Kasumi-1 (cell line): ENCODE measurements around the gene MACC1.
"Not testable (repeated sequence)": the region's sequence is repeated elsewhere in the genome, so short reads cannot be mapped to it uniquely, and the experiment has no call there.

ENCODE experiments used
- DNase-seq, 2 experiments: peaks; one replicate each; lab custom pipeline; 2025; lab: John Stamatoyannopoulos, UW

Gene MACC1

DNA sequence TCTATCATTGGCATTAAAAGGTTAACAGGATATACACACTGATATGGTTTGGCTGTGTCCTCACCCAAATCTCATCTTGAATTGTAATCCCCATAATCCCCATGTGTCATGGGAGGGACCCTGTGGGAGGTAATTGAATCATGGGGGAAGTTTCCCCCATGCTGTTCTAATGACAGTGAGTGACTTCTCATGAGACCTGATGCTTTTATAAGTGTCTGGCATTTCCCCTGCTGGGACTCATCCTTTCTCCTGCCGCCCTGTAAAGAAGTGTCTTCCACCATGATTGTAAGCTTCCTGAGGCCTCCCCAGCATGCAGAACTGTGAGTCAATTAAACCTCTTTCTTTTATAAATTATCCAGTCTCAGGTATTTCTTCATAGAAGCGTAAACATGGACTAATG, 9.4 kb downstream of the MACC1 start:
- not testable (repeated sequence) for DNase-seq

GRCh38 chr7:20206104-20206896, 10.9 kb downstream of the MACC1 start:
- no peak for DNase-seq

DNA sequence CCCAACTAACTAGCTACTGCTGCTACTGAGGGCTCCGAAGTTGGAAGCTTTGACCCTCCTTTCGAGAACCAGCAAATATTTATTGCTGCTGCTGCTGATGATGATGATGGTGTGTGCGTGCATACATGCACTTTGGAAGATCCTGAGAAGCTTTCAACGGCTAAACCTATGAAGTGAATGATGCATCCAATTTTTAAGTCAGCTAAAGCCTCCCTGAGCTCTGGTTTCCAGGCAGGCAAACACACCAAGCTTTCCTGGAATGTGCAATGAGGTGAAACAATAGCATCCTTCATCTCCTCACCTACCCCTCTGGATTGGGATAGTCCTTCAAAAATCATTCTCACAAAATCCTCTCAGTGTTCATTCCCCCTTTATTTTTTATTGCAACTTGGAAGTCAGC, 13.9 kb downstream of the MACC1 start:
- DNase-seq = no peak

- no peak for DNase-seq
Observed at GRCh38 chr7:20201380-20201779, 15.8 kb downstream of the MACC1 start.

GRCh38 chr7:20200971-20201370, 16.2 kb downstream of the MACC1 start:
- DNase-seq = no peak

- DNase-seq = no peak
Observed at GRCh38 chr7:20200361-20200760, 16.8 kb downstream of the MACC1 start.

- DNase-seq = peak; percentile 83 to 85
Observed at GRCh38 chr7:20199015-20199737, 18.0 kb downstream of the MACC1 start.

GRCh38 chr7:20198260-20198659, 18.9 kb downstream of the MACC1 start:
- DNase-seq = no peak

DNA sequence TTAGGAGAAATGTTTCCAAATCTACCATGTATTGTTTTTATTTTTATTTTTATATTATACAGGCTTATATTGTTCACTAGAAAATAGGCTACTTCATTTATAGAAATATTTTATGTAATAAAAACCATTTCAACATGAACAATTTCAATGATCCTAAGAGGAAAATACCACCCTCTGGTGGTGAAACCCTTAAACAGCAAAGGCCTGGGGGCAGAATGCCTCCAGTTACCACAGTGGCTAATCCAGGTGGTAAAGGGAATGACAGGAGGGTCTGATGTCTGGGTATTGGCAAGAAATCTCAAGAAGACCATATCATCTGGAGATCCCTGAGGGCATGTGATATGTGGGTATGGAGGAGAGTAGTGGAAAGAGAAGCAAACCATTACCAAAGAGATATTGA, 19.3 kb downstream of the MACC1 start:
- DNase-seq = no peak

DNA sequence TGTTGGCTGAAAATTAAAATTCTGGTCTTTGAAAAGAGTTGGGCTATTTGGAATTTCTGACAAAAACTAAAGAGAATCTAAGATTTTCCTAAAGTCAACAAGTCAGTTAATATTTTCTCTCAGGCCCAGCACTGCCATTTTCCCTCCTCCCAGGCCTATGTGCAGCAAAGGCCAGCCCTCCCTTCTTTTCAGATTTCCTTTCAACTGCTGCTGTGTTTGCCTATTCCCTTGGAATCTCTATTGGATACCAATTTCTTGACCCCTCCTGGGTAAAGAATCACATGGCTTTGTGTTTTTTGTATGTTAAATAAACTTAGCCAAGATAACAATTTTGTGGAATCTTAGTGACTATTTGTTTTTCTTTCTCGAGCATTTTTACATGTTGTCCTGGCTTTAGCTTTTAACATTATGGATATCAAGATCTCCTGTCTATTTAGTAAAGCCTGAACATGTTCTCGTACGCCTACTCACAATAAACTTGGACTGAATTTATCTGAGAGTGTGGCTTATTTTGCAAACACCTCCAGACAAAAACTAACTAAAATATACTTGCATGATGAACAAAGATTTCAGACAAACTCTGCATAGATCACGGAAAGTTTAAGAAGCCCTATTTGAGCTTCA, 19.9 kb downstream of the MACC1 start:
- no peak for DNase-seq

- no peak for DNase-seq
Observed at GRCh38 chr7:20194343-20194995, 22.7 kb downstream of the MACC1 start.

GRCh38 chr7:20193873-20194272, 23.3 kb downstream of the MACC1 start:
- DNase-seq = no peak

DNA sequence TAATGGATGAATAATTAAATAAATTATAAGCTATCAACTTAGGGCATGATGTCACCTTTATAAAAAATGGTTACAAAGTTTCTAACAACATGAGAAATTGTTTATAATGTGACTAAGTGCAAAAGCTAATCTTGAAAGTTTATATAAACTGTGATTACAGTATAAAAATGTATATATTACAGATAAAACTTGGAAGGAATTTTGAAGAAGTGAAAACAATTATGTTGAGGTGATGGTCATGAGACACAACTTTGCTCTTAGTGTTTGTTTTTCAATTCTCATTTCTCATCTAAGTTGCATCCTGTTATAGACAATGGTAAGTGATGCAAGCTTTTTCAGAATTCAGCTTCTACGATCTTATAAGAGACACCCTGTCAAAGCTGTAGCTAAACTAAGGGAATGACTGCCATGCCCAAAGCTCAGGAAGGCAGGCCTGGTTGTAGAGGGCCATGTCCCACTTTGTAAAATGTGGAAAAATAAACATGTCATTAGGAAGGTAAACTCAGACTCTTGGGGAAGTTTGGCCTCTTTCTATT, 23.9 kb downstream of the MACC1 start:
- no peak for DNase-seq

- DNase-seq = no peak
Observed at GRCh38 chr7:20191391-20191869, 25.8 kb downstream of the MACC1 start.

- no peak for DNase-seq
Observed at GRCh38 chr7:20190560-20191390, 26.4 kb downstream of the MACC1 start.

DNA sequence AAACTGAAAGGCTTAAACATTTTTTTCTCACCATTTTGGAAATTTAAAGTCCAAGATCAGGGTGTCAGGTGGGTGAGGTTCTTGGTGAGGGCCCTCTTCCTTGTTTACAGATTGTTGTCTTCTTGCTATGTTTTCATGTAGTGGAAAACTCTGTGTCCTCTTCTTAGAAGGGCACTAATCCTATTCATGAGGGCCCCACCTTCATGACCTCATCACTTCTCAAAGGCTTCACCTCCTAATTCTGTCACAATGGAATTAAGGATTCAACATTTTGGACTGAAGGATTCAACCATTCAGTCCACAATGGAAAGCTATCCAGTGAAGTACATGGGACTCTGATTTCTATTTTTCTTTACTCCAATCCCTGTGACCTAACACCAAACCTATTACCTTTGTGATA, 27.3 kb downstream of the MACC1 start:
- no peak for DNase-seq

GRCh38 chr7:20188567-20188966, 28.6 kb downstream of the MACC1 start:
- no peak for DNase-seq

- peak in 1 of 2 experiments; percentile 1 for DNase-seq
Observed at GRCh38 chr7:20187850-20188249, 29.3 kb downstream of the MACC1 start.

GRCh38 chr7:20185988-20186387, 31.2 kb downstream of the MACC1 start:
- DNase-seq = no peak

- no peak for DNase-seq
Observed at GRCh38 chr7:20183086-20183485, 34.1 kb downstream of the MACC1 start.

DNA sequence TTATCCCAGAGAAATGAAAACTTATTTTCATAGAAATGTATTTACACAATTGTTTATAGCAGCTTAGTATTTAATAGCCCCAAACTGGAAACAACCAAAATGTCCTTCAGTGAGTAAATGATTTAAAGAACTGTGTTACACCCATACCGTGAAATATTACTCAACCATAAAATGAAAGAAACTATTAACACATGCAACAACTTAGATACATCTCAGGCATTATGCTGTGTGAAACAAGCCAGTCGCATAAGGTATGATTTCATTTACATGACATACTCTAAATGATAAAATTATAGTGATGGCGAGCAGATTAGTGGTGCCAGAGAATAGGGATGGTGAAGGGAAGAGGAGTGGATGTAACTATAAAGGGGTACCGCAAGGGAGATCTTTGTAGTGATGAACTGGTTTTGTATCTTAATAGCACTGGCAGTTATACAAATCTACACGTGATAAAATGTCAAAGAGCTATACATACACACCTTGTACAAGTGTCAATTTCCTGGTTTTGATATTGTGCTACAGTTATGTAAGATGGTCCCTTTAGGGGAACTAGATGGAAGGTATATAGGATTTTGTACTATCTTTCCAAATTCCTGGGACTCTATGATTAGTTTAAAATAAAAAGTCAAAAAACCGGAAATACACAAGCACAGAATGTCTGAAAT, 40.5 kb downstream of the MACC1 start:
- DNase-seq = no peak
